Measurements from ENCODE around the gene SERTM1.

GRCh38 chr13:36724141-36724540, 50.3 kb downstream of the SERTM1 start:
- TF ChIP-seq, protein P1, sequence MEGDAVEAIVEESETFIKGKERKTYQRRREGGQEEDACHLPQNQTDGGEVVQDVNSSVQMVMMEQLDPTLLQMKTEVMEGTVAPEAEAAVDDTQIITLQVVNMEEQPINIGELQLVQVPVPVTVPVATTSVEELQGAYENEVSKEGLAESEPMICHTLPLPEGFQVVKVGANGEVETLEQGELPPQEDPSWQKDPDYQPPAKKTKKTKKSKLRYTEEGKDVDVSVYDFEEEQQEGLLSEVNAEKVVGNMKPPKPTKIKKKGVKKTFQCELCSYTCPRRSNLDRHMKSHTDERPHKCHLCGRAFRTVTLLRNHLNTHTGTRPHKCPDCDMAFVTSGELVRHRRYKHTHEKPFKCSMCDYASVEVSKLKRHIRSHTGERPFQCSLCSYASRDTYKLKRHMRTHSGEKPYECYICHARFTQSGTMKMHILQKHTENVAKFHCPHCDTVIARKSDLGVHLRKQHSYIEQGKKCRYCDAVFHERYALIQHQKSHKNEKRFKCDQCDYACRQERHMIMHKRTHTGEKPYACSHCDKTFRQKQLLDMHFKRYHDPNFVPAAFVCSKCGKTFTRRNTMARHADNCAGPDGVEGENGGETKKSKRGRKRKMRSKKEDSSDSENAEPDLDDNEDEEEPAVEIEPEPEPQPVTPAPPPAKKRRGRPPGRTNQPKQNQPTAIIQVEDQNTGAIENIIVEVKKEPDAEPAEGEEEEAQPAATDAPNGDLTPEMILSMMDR (IDR thresholded peaks at IDR 0.05; ENCODE audit: insufficient read depth, low read length, poor library complexity, severe bottlenecking): no peak
- TF ChIP-seq EZH2phosphoT487 (conservative IDR thresholded peaks at IDR 0.05; ENCODE audit: low read length): no peak
